Left lung (tissue), 10 donors: Measurements from ENCODE around the gene DOCK10. TPM values are rescaled to one million over a fixed set of nuclear protein-coding genes. Genes with fewer than 3 reads are reported as not detected.

Source experiments
- ATAC-seq: fragments of 200-7000 bp; cut with Tn5 transposase; one replicate; pipeline ENCODE4 v1.9.1; 2020; ENCODE audit warnings: moderate library complexity
- DNase-seq, 4 donors: peaks; one replicate each; pipeline ENCODE4 v3.0.0-alpha.2; 2013 to 2020
- H3K27ac ChIP-seq, 2 donors: fragments of 200-600 bp; sonication (generic) in 1 of 2; one replicate each; pipeline versions ENCODE4 v1.5.0 to v1.8.0; 2020 to 2021
- H3K27me3 ChIP-seq, 2 donors: fragments of 200-600 bp; sonication (generic) in 1 of 2; one replicate each; pipeline versions ENCODE4 v1.5.0 to v1.8.0; 2020 to 2021
- H3K36me3 ChIP-seq, 2 donors: fragments of 200-600 bp; sonication (generic) in 1 of 2; one replicate each; pipeline versions ENCODE4 v1.5.0 to v1.8.0; 2020 to 2021
- H3K4me1 ChIP-seq, 2 donors: fragments of 200-600 bp; one replicate each; pipeline ENCODE4 v1.8.0; 2021
- H3K4me3 ChIP-seq, 2 donors: fragments of 200-600 bp; sonication (generic) in 1 of 2; one replicate each; pipeline versions ENCODE4 v1.5.0 to v1.8.0; 2020 to 2021; ENCODE audit warnings: mild to moderate bottlenecking in 1 of 2
- H3K9me3 ChIP-seq, 2 donors: fragments of 200-600 bp; sonication (generic) in 1 of 2; one replicate each; pipeline versions ENCODE4 v1.5.0 to v1.8.0; 2020 to 2021
- intact Hi-C, 2 donors: fragments of 100-400 bp; cut with DNase I; formaldehyde crosslinking; loops; one replicate each; pipeline versions ENCODE4 v1.11.2 to v1.14.2; 2022
- polyA plus RNA-seq, 6 donors: library from polyadenylated mRNA; unstranded; fragments of 120-200 nt; gene quantifications; one replicate each; pipeline ENCODE4 v1.2.1, GENCODE V29; 2013; ENCODE audit not compliant: insufficient read length in 6 of 6
- total RNA-seq, 2 donors: library from RNA; stranded (reverse); fragmentation: NEBNext Ultra II Directional; extraction: Animal tissue kit (Norgen Biotek cat#: 25700); gene quantifications; one replicate each; pipeline ENCODE4 v1.2.1, GENCODE V29; 2021
- TF ChIP-seq, protein P1 (sequence below), 2 donors: fragments of 200-600 bp; sonication (generic) in 1 of 2; IDR thresholded peaks; one replicate each; pipeline versions ENCODE4 v1.5.0 to v1.8.0; 2021; ENCODE audit warnings: antibody characterized with exemption in 2 of 2
- donor health status: DM: no; HTN: yes; CAD: no.
- donor health status: DM: no; HTN: no; CAD: no.

Gene DOCK10
- total and polyA plus RNA-seq, 8 donors: 17.8 to 55.9 (median 45.6) TPM

GRCh38 chr2:224817676-224818075 is 224.6 kb downstream of the DOCK10 start:
- no peak for ATAC-seq
- no peak for DNase-seq
- Histone ChIP-seq H3K36me3 (peaks cover 0 to 38% of the 10 kb centered on the region in 2 donors), H3K27ac (no peak overlapping the region), H3K27me3 (no peaks in the 10 kb centered on the region), H3K4me1 (no peaks in the 10 kb centered on the region), H3K9me3 (no peaks in the 10 kb centered on the region), H3K4me3 (no peak overlapping the region)
- intact Hi-C loops: no loop called here
- TF ChIP-seq, protein P1, sequence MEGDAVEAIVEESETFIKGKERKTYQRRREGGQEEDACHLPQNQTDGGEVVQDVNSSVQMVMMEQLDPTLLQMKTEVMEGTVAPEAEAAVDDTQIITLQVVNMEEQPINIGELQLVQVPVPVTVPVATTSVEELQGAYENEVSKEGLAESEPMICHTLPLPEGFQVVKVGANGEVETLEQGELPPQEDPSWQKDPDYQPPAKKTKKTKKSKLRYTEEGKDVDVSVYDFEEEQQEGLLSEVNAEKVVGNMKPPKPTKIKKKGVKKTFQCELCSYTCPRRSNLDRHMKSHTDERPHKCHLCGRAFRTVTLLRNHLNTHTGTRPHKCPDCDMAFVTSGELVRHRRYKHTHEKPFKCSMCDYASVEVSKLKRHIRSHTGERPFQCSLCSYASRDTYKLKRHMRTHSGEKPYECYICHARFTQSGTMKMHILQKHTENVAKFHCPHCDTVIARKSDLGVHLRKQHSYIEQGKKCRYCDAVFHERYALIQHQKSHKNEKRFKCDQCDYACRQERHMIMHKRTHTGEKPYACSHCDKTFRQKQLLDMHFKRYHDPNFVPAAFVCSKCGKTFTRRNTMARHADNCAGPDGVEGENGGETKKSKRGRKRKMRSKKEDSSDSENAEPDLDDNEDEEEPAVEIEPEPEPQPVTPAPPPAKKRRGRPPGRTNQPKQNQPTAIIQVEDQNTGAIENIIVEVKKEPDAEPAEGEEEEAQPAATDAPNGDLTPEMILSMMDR (IDR thresholded peaks at IDR 0.05): no peak

- H3K4me3 ChIP-seq: no peak overlapping the region
- H3K27ac ChIP-seq: no peak overlapping the region
- no peak for DNase-seq
- no peaks in the 10 kb centered on the region for H3K4me1 ChIP-seq
- peaks cover 0 to 38% of the 10 kb centered on the region in 2 donors for H3K36me3 ChIP-seq
- no peaks in the 10 kb centered on the region for H3K9me3 ChIP-seq
- ATAC-seq: no peak
- intact Hi-C loops: no loop called here
- no peaks in the 10 kb centered on the region for H3K27me3 ChIP-seq
- TF ChIP-seq, protein P1 (IDR thresholded peaks at IDR 0.05): no peak
Measured at GRCh38 chr2:224816816-224817215, 225.5 kb downstream of the DOCK10 start.

GRCh38 chr2:224813578-224813977 is 228.7 kb downstream of the DOCK10 start:
- no peaks in the 10 kb centered on the region for H3K9me3 ChIP-seq
- H3K36me3 ChIP-seq: peaks cover 0 to 32% of the 10 kb centered on the region in 2 donors
- no peaks in the 10 kb centered on the region for H3K27me3 ChIP-seq
- H3K27ac ChIP-seq: no peak overlapping the region
- intact Hi-C loops: no loop called here
- TF ChIP-seq, protein P1 (IDR thresholded peaks at IDR 0.05): no peak
- H3K4me1 ChIP-seq: no peaks in the 10 kb centered on the region
- no peak overlapping the region for H3K4me3 ChIP-seq
- ATAC-seq (no peak), DNase-seq (no peak)

DNA sequence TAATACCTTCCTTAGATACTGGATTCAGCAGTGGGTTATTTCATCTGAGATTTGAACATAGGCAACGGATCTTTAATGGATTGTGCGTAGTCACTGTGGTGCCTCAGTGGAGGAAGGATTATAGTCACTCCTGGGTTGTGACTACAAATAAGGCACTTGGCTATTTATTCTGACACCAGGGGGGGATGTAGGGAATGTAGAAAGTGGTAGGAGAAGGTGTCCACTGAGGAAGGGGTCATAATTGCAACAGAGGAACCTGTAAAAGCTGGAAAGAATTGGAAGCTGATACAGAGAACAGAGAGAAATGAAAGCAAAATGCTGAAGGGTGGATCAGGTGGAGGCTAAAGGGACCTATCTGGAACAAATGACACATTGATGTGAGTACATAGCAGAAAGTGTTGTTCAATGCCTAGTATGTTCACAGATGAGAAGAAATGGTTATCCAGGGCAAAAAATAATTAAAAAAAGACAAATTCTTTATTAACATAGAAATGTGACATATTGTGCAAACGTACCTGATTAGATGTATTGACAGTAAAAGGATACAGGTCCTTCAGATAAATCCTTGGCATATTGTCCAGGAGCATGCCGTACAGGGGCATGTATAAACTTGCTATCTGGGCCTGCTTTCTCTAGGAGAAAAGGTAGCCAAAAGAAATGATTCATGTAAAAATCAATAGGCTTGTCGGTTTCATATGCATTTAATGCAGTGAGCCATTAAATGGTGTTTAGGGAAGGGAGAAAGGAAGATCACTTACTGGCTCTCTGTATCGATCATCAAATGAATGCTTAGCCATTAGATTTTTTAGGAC is 234.9 kb downstream of the DOCK10 start:
- intact Hi-C loops: no loop called here
- no peak for ATAC-seq
- DNase-seq: no peak
- Histone ChIP-seq H3K27ac (no peak overlapping the region), H3K9me3 (no peaks in the 10 kb centered on the region), H3K4me1 (no peaks in the 10 kb centered on the region), H3K27me3 (no peaks in the 10 kb centered on the region), H3K4me3 (no peak overlapping the region), H3K36me3 (peaks cover 0 to 40% of the 10 kb centered on the region in 2 donors)
- TF ChIP-seq, protein P1 (IDR thresholded peaks at IDR 0.05): no peak

DNA sequence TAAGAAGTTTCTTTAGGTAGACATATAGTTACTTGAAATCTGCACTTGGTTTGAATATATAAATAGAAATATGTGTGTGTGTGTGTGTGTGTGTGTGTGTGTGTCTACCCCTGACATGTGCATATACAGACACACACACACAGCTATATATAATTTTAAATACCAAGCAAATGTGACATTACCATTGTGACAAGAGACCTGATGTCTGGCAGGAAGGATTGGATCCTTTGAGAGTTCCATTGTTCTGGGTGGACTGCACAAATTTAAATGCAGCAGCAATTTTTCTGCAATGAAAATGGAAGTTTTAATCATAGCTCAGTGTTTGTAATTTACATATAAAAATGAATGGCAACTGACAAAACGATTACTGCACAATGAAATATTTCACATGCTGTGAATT is 238.3 kb downstream of the DOCK10 start:
- no peak for ATAC-seq

More for the DNA sequence above, 238.3 kb downstream of the DOCK10 start:
- peaks cover 0 to 60% of the 10 kb centered on the region in 2 donors for H3K36me3 ChIP-seq
- H3K27ac ChIP-seq: no peak overlapping the region
- no peak for DNase-seq
- H3K27me3 ChIP-seq: no peaks in the 10 kb centered on the region
- no peaks in the 10 kb centered on the region for H3K9me3 ChIP-seq
- no peak overlapping the region for H3K4me3 ChIP-seq
- H3K4me1 ChIP-seq: no peaks in the 10 kb centered on the region
- intact Hi-C loops: no loop called here
- TF ChIP-seq, protein P1 (IDR thresholded peaks at IDR 0.05): no peak
